Mammary epithelial cell (primary cell): ENCODE data around the gene POLD3.

Experiments
- EZH2 ChIP-seq: IDR thresholded peaks from 2 replicates; pipeline ENCODE4 v1.6.1; 2012; ENCODE audit warnings: low read length, inconsistent platforms, borderline replicate concordance
- TF ChIP-seq, protein P1 (sequence below), 2 donors: IDR thresholded peaks in 1 of 2; conservative IDR thresholded peaks in 1 of 2; 2 replicates each; pipeline ENCODE4 v1.5.1; 2011 to 2012; ENCODE audit warnings: inconsistent platforms in 2 of 2, low read length in 2 of 2, mild to moderate bottlenecking in 2 of 2, control low read depth in 1 of 2, low read depth in 1 of 2; ENCODE audit not compliant: insufficient read depth in 1 of 2; ENCODE audit errors: extremely low read depth in 1 of 2

DNA sequence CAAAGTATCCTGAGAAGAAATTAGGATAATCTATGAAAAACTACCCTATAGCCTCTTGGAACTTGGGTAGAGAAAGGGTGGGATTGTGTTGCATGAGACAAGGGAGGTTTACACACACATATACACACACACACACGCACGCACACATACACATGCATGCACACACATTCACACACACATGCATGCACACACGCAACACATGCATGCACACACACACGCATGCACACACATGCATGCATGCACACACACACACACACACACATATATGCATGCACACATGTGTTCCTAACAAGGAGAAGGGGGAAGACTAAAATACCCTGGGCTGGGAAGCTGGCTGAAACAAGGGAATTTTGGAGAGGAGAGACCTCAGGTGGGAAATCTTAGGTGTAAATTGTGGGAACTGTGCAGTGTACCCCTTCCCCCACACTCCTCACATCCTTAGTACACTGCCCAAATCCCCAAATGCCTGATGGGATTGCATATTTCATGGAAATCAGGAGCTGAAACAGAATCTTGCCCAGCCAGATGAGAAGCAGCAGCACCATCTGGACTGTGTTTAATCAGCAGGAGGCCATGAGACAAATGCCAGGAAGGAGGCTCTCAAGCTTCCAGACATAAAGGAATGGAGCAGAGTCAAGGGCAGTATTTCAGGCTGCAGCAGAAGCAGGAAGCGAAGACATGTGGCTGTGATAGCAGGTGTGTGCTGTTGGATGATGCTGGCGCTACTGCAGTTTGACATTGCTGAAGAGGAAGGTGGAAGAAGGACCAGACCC lies 14.6 kb upstream of the POLD3 start:
- TF ChIP-seq, protein P1, sequence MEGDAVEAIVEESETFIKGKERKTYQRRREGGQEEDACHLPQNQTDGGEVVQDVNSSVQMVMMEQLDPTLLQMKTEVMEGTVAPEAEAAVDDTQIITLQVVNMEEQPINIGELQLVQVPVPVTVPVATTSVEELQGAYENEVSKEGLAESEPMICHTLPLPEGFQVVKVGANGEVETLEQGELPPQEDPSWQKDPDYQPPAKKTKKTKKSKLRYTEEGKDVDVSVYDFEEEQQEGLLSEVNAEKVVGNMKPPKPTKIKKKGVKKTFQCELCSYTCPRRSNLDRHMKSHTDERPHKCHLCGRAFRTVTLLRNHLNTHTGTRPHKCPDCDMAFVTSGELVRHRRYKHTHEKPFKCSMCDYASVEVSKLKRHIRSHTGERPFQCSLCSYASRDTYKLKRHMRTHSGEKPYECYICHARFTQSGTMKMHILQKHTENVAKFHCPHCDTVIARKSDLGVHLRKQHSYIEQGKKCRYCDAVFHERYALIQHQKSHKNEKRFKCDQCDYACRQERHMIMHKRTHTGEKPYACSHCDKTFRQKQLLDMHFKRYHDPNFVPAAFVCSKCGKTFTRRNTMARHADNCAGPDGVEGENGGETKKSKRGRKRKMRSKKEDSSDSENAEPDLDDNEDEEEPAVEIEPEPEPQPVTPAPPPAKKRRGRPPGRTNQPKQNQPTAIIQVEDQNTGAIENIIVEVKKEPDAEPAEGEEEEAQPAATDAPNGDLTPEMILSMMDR (conservative IDR thresholded peaks at IDR 0.05 in 1 of 2, IDR thresholded peaks at IDR 0.05 in 1 of 2; ENCODE audit: extremely low read depth in 1 of 2, insufficient read depth in 1 of 2, low read depth in 1 of 2, low read length in 2 of 2), result no peak
- TF ChIP-seq EZH2, result no peak
